Measurements from ENCODE around the gene AMIGO2.
"Not testable (repeated sequence)": the region's sequence is repeated elsewhere in the genome, so short reads cannot be mapped to it uniquely, and the experiment has no call there.

The AMIGO2 gene

GRCh38 chr12:47073951-47074350, 5.8 kb downstream of the AMIGO2 start:
- no peak for DNase-seq

GRCh38 chr12:47071241-47071852, 8.4 kb downstream of the AMIGO2 start:
- no peak for DNase-seq

- no peak for DNase-seq
Measured at GRCh38 chr12:47070310-47070709, 9.4 kb downstream of the AMIGO2 start.

GRCh38 chr12:47068539-47068938, 11.2 kb downstream of the AMIGO2 start:
- DNase-seq, result peak; percentile 81

- DNase-seq, result peak; percentile 35
Measured at GRCh38 chr12:47067771-47068431, 11.9 kb downstream of the AMIGO2 start.

GRCh38 chr12:47067176-47067575, 12.6 kb downstream of the AMIGO2 start:
- no peak for DNase-seq

- DNase-seq, result peak; percentile 43
Measured at GRCh38 chr12:47066278-47067025, 13.3 kb downstream of the AMIGO2 start.

GRCh38 chr12:47065546-47065945, 14.2 kb downstream of the AMIGO2 start:
- DNase-seq, result peak; percentile 51

- DNase-seq, result not testable (repeated sequence)
Measured at GRCh38 chr12:47058640-47059039, 21.1 kb downstream of the AMIGO2 start.

- DNase-seq, result not testable (repeated sequence)
Measured at GRCh38 chr12:47056944-47057343, 22.8 kb downstream of the AMIGO2 start.

DNA sequence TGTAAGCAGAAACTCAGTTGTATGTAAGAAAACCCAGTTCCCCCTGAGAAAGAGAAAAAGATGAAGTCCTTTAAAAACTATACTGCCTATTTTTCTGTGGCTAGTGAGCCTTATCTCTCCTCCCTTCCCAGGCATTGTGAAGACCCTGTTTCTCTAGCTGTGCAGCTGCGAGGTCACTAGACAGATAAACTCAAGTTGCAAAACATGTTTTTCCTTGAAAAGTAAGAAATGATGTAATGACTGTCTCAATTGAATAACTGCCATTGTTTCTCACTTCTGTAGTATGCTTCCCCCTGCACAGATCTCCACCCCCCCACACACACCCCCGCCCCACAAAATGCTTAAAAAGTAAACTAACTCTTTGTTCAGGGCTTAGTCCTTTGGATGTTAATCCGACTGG, 23.9 kb downstream of the AMIGO2 start:
- DNase-seq, result not testable (repeated sequence)

DNA sequence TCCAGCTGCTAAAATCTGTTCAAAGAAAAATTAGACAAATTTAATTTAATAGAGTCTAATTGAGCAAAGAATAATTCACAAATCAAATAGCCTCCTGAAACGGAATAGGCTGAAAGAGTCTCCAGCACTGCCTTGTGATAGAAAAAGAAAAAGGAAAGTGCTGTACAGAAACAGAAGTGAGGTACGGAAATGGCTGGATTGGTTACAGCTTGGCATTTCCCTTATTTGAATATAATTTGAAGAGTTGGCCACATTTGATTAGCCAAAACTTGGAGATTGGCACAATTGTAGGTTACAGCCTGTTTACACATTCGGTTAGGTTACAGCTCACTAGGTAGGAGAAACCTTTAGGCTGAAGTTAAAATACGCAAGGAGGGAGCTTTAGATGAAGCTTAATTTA, 25.1 kb downstream of the AMIGO2 start:
- DNase-seq, result no peak

- no peak for DNase-seq
Measured at GRCh38 chr12:47053961-47054360, 25.8 kb downstream of the AMIGO2 start.

GRCh38 chr12:47052274-47052673, 27.5 kb downstream of the AMIGO2 start:
- DNase-seq, result no peak

GRCh38 chr12:47051291-47051690, 28.5 kb downstream of the AMIGO2 start:
- DNase-seq, result not testable (repeated sequence)

DNA sequence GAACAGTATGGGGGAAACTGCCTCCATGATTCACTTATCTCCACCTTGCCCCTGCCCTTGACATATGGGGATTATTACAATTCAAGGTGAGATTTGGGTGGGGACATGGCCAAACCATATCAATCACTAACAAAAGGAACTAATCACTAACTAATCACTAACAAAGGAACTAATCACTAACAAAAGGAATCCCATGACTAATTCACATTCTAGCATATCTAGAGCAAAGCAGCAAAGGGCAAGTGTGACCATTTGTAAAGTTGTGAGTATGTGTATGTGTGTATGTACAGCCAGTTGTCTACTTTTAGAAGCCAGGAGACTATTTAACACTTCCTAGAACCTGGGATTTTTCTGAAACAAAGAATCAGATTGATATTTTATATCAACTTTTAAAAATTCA, 31.2 kb downstream of the AMIGO2 start:
- no peak for DNase-seq

GRCh38 chr12:47041327-47041726, 38.4 kb downstream of the AMIGO2 start:
- DNase-seq, result no peak

- no peak for DNase-seq
Measured at GRCh38 chr12:47039756-47040155, 40.0 kb downstream of the AMIGO2 start.

- DNase-seq, result no peak
Measured at GRCh38 chr12:47039079-47039478, 40.7 kb downstream of the AMIGO2 start.

- peak; percentile 54 for DNase-seq
Measured at GRCh38 chr12:47038270-47038748, 41.5 kb downstream of the AMIGO2 start.

DNA sequence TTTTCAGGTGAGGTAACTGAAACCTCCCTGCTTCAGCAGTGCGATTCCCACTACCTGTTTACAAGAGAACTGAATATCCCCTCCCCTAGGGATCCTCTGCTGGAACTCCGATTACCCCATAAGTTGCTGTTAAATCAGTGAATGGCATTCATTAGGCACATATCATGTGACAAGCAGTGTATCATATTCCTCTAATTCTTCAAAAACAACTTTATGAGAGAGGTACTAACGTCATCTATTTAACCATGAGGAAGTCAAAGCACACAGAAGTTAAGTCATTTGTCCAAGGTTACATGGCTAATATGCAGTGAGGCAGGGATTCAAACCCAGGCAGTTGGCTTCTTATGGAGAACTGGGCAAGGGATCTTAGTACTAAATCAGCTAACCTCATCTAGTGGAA, 44.3 kb downstream of the AMIGO2 start:
- DNase-seq, result no peak

DNA sequence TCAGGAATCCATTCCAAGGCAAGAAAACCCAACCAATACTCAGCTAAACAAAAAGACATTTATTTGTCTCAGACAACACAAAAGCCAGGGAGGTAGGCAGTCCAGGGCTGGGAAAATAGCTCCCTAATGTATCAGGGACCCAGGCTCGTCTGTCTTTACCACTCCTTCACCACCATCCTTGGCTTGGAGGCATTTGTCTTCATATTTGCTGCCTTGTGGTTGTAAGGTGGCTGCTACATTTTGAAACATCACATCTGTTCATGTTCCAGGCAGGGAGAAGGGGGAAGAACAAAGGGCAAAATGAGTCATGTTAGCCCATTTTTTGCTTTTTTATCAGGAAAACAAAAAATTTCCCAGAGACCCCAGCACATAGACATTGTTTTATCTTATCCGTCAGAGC, 45.1 kb downstream of the AMIGO2 start:
- DNase-seq, result peak; percentile 16

GRCh38 chr12:47033789-47034555, 45.8 kb downstream of the AMIGO2 start:
- DNase-seq, result no peak

Data from fibroblast of skin of scalp (primary cell).